Sigmoid colon (tissue), 7 donors: ENCODE results near the gene HACL1. TPM values are rescaled to one million over a fixed set of nuclear protein-coding genes. Genes with fewer than 3 reads are reported as not detected.

ENCODE experiments used
- DNase-seq: peaks from one replicate; pipeline ENCODE4 v3.0.0-alpha.2; 2019
- H3K27ac ChIP-seq, 4 donors: fragments of 200-600 bp; sonication (generic); one replicate each; pipeline ENCODE4 v1.5.1; 2016 to 2019; ENCODE audit warnings: mild to moderate bottlenecking in 1 of 4
- H3K27me3 ChIP-seq, 3 donors: fragments of 200-600 bp; sonication (generic); one replicate each; pipeline ENCODE4 v1.5.1; 2019; ENCODE audit warnings: mild to moderate bottlenecking in 1 of 3
- H3K36me3 ChIP-seq, 4 donors: fragments of 200-600 bp; sonication (generic); one replicate each; pipeline ENCODE4 v1.5.1; 2016 to 2019
- H3K4me1 ChIP-seq, 4 donors: fragments of 200-600 bp; sonication (generic); one replicate each; pipeline ENCODE4 v1.5.1; 2017 to 2019
- H3K4me3 ChIP-seq, 4 donors: fragments of 200-600 bp; sonication (generic); one replicate each; pipeline ENCODE4 v1.5.1; 2017 to 2019; ENCODE audit warnings: mild to moderate bottlenecking in 2 of 4, moderate library complexity in 1 of 4
- H3K9me3 ChIP-seq, 4 donors: fragments of 200-600 bp in 3 of 4; sonication (generic) in 3 of 4; one replicate each; pipeline versions ENCODE4 v1.5.1 to v1.6.1; 2013 to 2019
- CTCF ChIP-seq, 4 experiments: fragments of 450-650 bp in 3 of 4; fragments of 200-600 bp in 1 of 4; IDR thresholded peaks; one replicate each; pipeline ENCODE4 v1.5.1; 2016 to 2019; ENCODE audit warnings: antibody characterized with exemption in 4 of 4, mild to moderate bottlenecking in 3 of 4, moderate library complexity in 2 of 4
- EP300 ChIP-seq, 4 donors: sonication (generic); formaldehyde crosslinking; IDR thresholded peaks; one replicate each; pipeline ENCODE4 v1.6.1; 2017; ENCODE audit warnings: antibody characterized with exemption in 4 of 4
- POLR2A ChIP-seq, 2 donors: fragments of 450-650 bp; IDR thresholded peaks; one replicate each; pipeline ENCODE4 v1.6.1; 2016; ENCODE audit warnings: antibody characterized with exemption in 2 of 2, mild to moderate bottlenecking in 2 of 2, moderate library complexity in 2 of 2
- POLR2AphosphoS5 ChIP-seq, 4 donors: sonication (generic); formaldehyde crosslinking; IDR thresholded peaks; one replicate each; pipeline ENCODE4 v1.6.1; 2017; ENCODE audit warnings: antibody characterized with exemption in 4 of 4
- WGBS, 2 donors: extraction: QIAGEN DNeasy Blood & Tissue Kit; methylation state at CpG; one replicate each; pipeline ENCODE4 v1.1.7; 2013; 5-methylcytosine and 5-hydroxymethylcytosine counted together
- intact Hi-C: fragments of 100-400 bp; cut with DNase I; formaldehyde crosslinking; loops from one replicate; pipeline ENCODE4 v1.15.1; 2023
- polyA plus RNA-seq, 3 donors: library from polyadenylated mRNA; stranded (reverse); fragments of 200-250 nt; gene quantifications; one replicate each; pipeline ENCODE4 v1.2.3, GENCODE V29; 2013
- total RNA-seq, 4 donors: library from RNA; depleted of rRNA; stranded (reverse); fragments of >200 nt; gene quantifications; one replicate each; pipeline ENCODE4 v1.1.0, GENCODE V29; 2016
- donor health status: healthy with polysubstance abuse.
- donor health status: Bipolar disorder and iron deficiency.
- donor health status: healthy.

Gene HACL1
- total and polyA plus RNA-seq, 7 donors, result 10.9 to 24.7 (median 15.5) TPM

- no peak for DNase-seq
- H3K27ac ChIP-seq, result no peak overlapping the region
- H3K9me3 ChIP-seq, result no peaks in the 10 kb centered on the region
- H3K36me3 ChIP-seq, result peaks cover 14 to 67% (median 16%) of the 10 kb centered on the region in 4 donors
- H3K4me3 ChIP-seq, result no peak overlapping the region
- H3K4me1 ChIP-seq, result no peaks in the 10 kb centered on the region
- intact Hi-C loops, result no loop called here
- TF ChIP-seq POLR2AphosphoS5 (IDR thresholded peaks at IDR 0.05) (no peak), EP300 (IDR thresholded peaks at IDR 0.05) (no peak), CTCF (IDR thresholded peaks at IDR 0.05) (no peak), POLR2A (IDR thresholded peaks at IDR 0.05) (no peak)
- 82 to 88% methylated on average over 3 of the region's 3 CpGs for WGBS, 2 donors
- no peaks in the 10 kb centered on the region for H3K27me3 ChIP-seq
Measured at GRCh38 chr3:15591242-15591641, 10.1 kb downstream of the HACL1 start.

- Histone ChIP-seq H3K4me3 (no peak overlapping the region), H3K4me1 (no peaks in the 10 kb centered on the region), H3K36me3 (peaks cover 14 to 97% (median 24%) of the 10 kb centered on the region in 4 donors), H3K27me3 (no peaks in the 10 kb centered on the region), H3K27ac (no peak overlapping the region), H3K9me3 (no peaks in the 10 kb centered on the region)
- TF ChIP-seq EP300 (IDR thresholded peaks at IDR 0.05) (no peak), CTCF (IDR thresholded peaks at IDR 0.05) (no peak), POLR2A (IDR thresholded peaks at IDR 0.05) (no peak), POLR2AphosphoS5 (IDR thresholded peaks at IDR 0.05) (no peak)
- intact Hi-C loops, result no loop called here
- no peak for DNase-seq
- 90 to 91% methylated on average over 6 of the region's 6 CpGs for WGBS, 2 donors
Measured at GRCh38 chr3:15585111-15585845, 16.1 kb downstream of the HACL1 start.

GRCh38 chr3:15581471-15582394, 19.6 kb downstream of the HACL1 start:
- 95 to 99% methylated on average over 3 of the region's 3 CpGs for WGBS, 2 donors
- no peaks in the 10 kb centered on the region for H3K4me1 ChIP-seq
- peaks cover 0 to 97% (median 15%) of the 10 kb centered on the region in 4 donors for H3K36me3 ChIP-seq
- no peaks in the 10 kb centered on the region for H3K9me3 ChIP-seq
- no peak overlapping the region for H3K27ac ChIP-seq
- DNase-seq, result no peak
- TF ChIP-seq POLR2AphosphoS5 (IDR thresholded peaks at IDR 0.05) (no peak), POLR2A (IDR thresholded peaks at IDR 0.05) (no peak), CTCF (IDR thresholded peaks at IDR 0.05) (no peak), EP300 (IDR thresholded peaks at IDR 0.05) (no peak)
- intact Hi-C loops, result no loop called here
- no peaks in the 10 kb centered on the region for H3K27me3 ChIP-seq
- H3K4me3 ChIP-seq, result no peak overlapping the region

GRCh38 chr3:15579051-15579450, 22.3 kb downstream of the HACL1 start:
- DNase-seq, result no peak
- H3K4me1 ChIP-seq, result no peaks in the 10 kb centered on the region
- no peaks in the 10 kb centered on the region for H3K9me3 ChIP-seq
- no peak overlapping the region for H3K4me3 ChIP-seq
- H3K27ac ChIP-seq, result no peak overlapping the region
- H3K27me3 ChIP-seq, result no peaks in the 10 kb centered on the region
- intact Hi-C loops, result no loop called here
- 76 to 81% methylated on average over 2 of the region's 2 CpGs for WGBS, 2 donors
- TF ChIP-seq POLR2A (IDR thresholded peaks at IDR 0.05) (no peak), EP300 (IDR thresholded peaks at IDR 0.05) (no peak), CTCF (IDR thresholded peaks at IDR 0.05) (no peak), POLR2AphosphoS5 (IDR thresholded peaks at IDR 0.05) (no peak)
- H3K36me3 ChIP-seq, result peaks cover 0 to 82% (median 15%) of the 10 kb centered on the region in 4 donors
